Brain microvascular endothelial cell (primary cell): ENCODE data around the gene ADORA2A.
A peak's percentile ranks its signal among the peaks of the same experiment; 100 is the strongest.

Source experiments
- DNase-seq: peaks from one replicate; pipeline ENCODE4 v3.0.0-alpha.2; 2020
- H3K27ac ChIP-seq: fragments of 250-450 bp; sonication (Bioruptor Pico); 2 replicates; pipeline ENCODE4 v1.5.1; 2020; ENCODE audit warnings: mild to moderate bottlenecking, moderate library complexity
- H3K27me3 ChIP-seq: fragments of 250-450 bp; sonication (Bioruptor Pico); replicated peaks from 2 replicates; pipeline ENCODE4 v1.5.1; 2020; ENCODE audit warnings: mild to moderate bottlenecking
- H3K36me3 ChIP-seq: fragments of 250-450 bp; sonication (Bioruptor Pico); replicated peaks from 2 replicates; pipeline ENCODE4 v1.5.1; 2020; ENCODE audit warnings: mild to moderate bottlenecking
- H3K4me3 ChIP-seq: 2 replicates; pipeline ENCODE4 v1.5.1; 2011; ENCODE audit warnings: low read depth, mild to moderate bottlenecking, control low read depth, low read length, moderate library complexity
- in situ Hi-C: cut with HindIII; loops from 2 replicates; pipeline ENCODE4 v1.10.0; 2017; ENCODE audit warnings: low sequenced_read_pairs, low pct_ligation_motif_present
- TF ChIP-seq, protein P1 (sequence below): IDR thresholded peaks from 2 replicates; pipeline ENCODE4 v1.5.1; 2011; ENCODE audit warnings: low read depth, mild to moderate bottlenecking, moderate library complexity, low read length, control low read depth, inconsistent platforms; ENCODE audit errors: missing control alignments

ADORA2A gene

DNA sequence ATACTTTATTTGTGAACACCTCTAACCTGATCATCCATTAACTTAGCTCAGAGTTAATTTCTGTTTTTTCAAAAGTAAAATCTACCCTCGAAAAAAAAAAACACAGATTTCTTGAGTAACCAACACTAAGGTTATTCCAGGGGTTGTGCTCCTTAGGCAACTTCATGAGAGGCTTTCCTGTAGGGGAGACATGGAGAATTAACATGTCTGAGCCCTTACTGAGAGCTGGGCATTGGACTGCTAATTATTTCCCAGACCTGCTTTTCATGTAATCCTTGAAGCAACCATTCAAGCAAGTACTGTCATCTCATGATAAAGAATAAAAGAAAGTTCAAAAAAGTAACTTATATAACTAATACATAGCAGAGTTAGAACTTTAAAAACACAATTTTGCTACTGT, 54.2 kb downstream of the ADORA2A start:
- H3K4me3 ChIP-seq: no peak overlapping the region
- H3K27me3 ChIP-seq: no peaks in the 10 kb centered on the region
- in situ Hi-C loops: no loop called here
- TF ChIP-seq, protein P1, sequence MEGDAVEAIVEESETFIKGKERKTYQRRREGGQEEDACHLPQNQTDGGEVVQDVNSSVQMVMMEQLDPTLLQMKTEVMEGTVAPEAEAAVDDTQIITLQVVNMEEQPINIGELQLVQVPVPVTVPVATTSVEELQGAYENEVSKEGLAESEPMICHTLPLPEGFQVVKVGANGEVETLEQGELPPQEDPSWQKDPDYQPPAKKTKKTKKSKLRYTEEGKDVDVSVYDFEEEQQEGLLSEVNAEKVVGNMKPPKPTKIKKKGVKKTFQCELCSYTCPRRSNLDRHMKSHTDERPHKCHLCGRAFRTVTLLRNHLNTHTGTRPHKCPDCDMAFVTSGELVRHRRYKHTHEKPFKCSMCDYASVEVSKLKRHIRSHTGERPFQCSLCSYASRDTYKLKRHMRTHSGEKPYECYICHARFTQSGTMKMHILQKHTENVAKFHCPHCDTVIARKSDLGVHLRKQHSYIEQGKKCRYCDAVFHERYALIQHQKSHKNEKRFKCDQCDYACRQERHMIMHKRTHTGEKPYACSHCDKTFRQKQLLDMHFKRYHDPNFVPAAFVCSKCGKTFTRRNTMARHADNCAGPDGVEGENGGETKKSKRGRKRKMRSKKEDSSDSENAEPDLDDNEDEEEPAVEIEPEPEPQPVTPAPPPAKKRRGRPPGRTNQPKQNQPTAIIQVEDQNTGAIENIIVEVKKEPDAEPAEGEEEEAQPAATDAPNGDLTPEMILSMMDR: no peak
- no peak for DNase-seq
- no peak overlapping the region for H3K27ac ChIP-seq
- H3K36me3 ChIP-seq: no peaks in the 10 kb centered on the region

DNA sequence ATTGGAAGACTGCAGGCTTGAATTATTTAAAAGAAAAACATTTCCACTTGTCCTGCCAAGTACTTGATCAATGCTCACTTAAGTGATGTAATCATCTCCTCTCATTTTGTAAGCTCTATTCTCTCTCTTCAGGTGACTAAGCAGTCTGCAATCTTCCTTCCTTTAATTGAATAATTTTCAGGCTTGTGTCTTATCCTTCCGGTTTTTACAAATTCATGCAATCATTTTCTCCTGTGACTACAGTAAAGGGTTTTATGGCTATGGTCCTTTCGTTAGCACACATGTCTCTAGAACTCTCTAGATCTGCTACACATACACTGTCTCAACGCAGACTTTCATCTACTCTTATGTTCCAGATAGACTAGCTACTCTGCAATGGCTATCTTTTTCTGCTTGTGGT, 55.2 kb downstream of the ADORA2A start:
- no peak overlapping the region for H3K4me3 ChIP-seq
- in situ Hi-C loops: no loop called here

DNA sequence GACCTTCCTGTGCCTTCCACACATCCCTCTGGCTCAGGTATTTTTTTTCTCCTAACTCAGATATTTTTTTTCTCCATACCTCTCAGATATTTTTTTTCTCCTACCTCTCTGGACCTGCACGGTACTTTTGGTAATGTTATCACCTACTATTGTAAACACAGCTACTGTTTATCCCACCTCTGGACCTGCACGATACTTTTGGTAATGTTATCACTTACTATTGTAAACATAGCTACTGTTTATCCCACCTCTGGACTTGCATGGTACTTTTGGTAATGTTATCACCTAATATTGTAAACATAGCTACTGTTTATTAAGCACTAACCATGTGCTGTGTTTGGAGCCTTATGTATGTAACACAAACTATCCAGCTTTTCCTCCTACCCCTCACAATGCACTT, 55.6 kb downstream of the ADORA2A start:
- in situ Hi-C loops: no loop called here
- Histone ChIP-seq H3K27ac (no peak overlapping the region), H3K4me3 (no peak overlapping the region)

More for the DNA sequence above, 55.2 kb downstream of the ADORA2A start:
- TF ChIP-seq, protein P1: no peak
- Histone ChIP-seq H3K27me3 (no peaks in the 10 kb centered on the region), H3K27ac (no peak overlapping the region), H3K36me3 (no peaks in the 10 kb centered on the region)
- no peak for DNase-seq

DNA sequence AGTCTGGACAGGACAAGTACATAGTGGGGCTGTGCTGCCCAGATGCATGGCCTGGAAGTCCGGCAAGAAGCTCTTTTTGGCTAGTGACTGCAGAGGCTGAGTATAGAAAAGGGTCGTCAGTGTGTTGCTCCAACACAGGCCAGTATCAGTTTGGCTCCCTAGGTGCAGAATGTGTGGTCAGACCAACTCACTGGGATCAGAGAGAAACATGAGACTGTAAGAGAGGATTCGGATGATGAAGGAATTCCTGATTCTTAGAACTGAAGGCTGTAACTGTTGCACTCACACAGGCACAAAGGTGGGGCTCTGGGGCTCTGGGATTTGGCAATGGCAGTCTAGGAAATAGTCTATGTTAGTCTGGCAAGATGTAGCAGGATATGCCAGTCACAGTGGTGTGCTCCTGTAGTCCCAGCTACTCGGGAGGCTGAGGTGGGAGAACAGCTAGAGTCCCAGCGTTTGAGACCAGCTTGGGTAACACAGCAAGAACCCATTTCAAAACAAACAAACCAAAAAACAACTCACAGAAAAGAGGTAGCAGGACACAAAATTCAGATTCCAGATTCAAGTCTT, 56.7 kb downstream of the ADORA2A start:
- Histone ChIP-seq H3K27ac (no peak overlapping the region), H3K4me3 (no peak overlapping the region), H3K36me3 (no peaks in the 10 kb centered on the region), H3K27me3 (no peaks in the 10 kb centered on the region)
- TF ChIP-seq, protein P1: no peak
- in situ Hi-C loops: no loop called here
- no peak for DNase-seq

More for the DNA sequence above, 55.6 kb downstream of the ADORA2A start:
- Histone ChIP-seq H3K36me3 (no peaks in the 10 kb centered on the region), H3K27me3 (no peaks in the 10 kb centered on the region)
- TF ChIP-seq, protein P1: no peak
- DNase-seq: no peak

DNA sequence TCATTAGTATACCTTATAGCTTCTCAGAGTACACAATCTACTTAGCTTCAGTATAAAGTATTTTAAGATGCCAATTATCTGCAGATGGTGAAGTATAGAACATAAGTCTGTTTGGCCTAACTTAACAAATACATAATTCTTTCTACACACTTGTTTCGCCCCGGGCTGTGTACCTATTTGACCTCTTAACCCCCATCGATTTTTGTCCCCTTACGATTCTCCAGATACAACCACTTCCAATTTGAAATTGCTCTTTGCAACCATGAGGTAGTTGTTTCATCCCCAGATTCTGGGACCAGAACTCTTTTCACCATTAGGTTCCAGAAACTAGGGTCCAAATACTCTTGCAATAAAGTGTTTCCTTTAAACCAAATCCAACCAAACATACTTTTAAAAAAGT, 57.8 kb downstream of the ADORA2A start:
- Histone ChIP-seq H3K27ac (no peak overlapping the region), H3K36me3 (no peaks in the 10 kb centered on the region), H3K27me3 (no peaks in the 10 kb centered on the region), H3K4me3 (no peak overlapping the region)
- TF ChIP-seq, protein P1: no peak
- DNase-seq: no peak
- in situ Hi-C loops: no loop called here

DNA sequence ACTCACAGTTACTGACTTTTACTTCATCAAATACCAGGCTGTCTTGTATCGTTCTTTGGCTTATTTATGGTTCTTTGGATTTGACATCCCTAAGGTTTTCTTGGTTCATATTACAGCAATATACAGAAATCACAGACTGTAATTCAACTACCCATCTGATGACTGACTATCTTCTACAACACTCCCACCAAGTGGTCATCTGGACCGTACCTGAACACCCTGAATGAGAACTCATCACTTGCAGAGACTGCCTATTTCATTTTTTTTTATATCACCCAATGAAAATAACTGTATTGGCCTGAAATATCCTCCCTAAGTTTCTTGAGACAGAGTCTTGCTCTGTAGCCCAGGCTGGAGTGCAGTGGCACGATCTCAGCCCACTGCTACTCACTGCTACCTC, 58.2 kb downstream of the ADORA2A start:
- no peaks in the 10 kb centered on the region for H3K36me3 ChIP-seq
- TF ChIP-seq, protein P1: peak; percentile 22
- H3K27me3 ChIP-seq: no peaks in the 10 kb centered on the region
- no peak for DNase-seq
- no peak overlapping the region for H3K27ac ChIP-seq
- in situ Hi-C loops: no loop called here
- H3K4me3 ChIP-seq: no peak overlapping the region
